GM12892 (cell line): ENCODE results near the gene ARSB.

Source experiments
- POLR2A ChIP-seq: IDR thresholded peaks from 2 replicates; pipeline ENCODE4 v1.6.1; 2011; ENCODE audit warnings: low read depth, low read length, control low read depth
- POLR2AphosphoS5 ChIP-seq: IDR thresholded peaks from 2 replicates; pipeline ENCODE4 v1.6.1; 2011; ENCODE audit warnings: low read depth, low read length, control low read depth
- TAF1 ChIP-seq: IDR thresholded peaks from 2 replicates; pipeline ENCODE4 v1.6.1; 2011; ENCODE audit warnings: low read depth, mild to moderate bottlenecking, control low read depth, low read length, borderline replicate concordance

- no peak for TF ChIP-seq POLR2AphosphoS5
- TF ChIP-seq POLR2A = no peak
- no peak for TF ChIP-seq TAF1
Measured at GRCh38 chr5:78974011-78974410, 11.1 kb downstream of the ARSB start.
